Measurements from ENCODE around the gene RPE65.
"Not testable (repeated sequence)": the region's sequence is repeated elsewhere in the genome, so short reads cannot be mapped to it uniquely, and the experiment has no call there.

Gene RPE65
- total RNA-seq = 0 to 0.10 (median 0) reads per million in 18 experiments

DNA sequence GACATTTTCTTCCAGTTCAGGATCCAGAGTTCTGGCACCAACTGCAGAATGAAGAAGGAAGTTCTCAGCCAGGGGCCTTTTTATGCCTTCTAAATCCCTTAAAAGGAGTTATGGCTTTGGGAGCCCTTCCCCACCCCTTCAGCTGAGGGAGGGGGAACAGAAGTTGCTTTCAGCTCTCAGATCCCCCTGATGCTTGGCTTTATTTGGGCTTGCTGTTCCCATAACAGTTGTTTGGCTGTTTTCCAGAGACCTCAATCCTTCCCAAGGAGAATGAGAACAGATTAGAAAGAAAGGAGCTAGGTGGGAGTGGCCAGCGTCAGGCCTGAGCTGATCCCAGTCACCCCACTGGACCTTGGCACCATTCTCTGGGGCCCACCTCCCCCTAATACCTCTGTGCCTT lies at the start of gene RPE65:
TSS of gene RPE65 (minus strand) at position 54 of the 400 bp plus-strand sequence. CDS start at position 5, 49 bp downstream.
- DNase-seq = no peak

DNA sequence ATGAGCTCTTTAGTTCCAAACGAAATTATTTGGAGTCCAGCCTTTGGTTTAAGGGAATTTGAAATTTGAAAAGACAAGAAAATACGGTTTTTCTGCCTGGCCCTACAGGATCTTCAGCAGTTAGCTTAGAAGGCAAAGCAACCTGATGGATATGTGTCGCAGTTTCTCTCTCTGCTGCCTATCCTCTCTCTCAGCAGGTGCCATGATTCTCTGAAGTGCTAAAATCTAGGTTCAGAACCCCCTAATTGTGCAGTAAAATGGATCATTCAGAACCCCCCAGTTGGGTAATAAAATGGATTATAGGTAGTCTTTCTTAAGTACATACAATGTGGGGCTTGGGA lies 47.6 kb upstream of the RPE65 start:
- no peak for DNase-seq

DNA sequence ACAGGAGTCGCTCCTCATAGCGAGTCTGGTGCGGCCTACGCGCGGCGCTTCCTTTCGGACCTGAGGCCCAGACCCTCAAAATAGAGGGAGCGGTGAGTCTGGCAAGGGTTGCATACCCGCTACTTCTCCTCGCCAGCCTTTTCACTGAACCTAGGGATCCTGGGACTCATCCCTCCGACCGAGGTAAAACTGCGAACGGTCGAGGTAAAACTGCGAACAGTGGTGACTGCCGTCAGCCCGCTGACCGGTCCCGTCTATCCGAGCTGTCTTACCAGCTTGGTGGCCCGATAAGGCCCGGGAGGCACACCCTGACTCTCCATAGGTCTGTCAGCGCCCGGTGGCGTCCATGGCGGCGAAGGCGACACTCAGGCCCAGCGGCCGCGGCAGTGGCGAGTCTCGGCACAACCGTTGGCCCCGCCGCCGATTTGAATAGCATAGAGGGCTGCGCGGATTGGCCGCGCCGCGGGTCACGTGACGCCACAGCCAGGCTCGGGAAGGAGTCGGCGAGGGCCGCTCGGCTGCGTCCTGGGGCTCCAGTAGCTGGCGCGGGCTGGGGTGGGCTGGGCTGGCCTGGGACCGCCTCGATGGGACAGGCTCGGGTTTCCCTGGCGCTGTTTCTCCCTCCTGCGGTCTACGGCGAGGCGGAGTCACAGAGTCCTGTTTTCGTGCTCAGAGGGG lies 47.1 kb upstream of the RPE65 start, which contains the start of gene DEPDC1:
TSS of gene DEPDC1 (minus strand) at position 403 of the 678 bp plus-strand sequence. CDS start at position 320, 83 bp downstream.
- DNase-seq = peak; percentile 89 to 94

DNA sequence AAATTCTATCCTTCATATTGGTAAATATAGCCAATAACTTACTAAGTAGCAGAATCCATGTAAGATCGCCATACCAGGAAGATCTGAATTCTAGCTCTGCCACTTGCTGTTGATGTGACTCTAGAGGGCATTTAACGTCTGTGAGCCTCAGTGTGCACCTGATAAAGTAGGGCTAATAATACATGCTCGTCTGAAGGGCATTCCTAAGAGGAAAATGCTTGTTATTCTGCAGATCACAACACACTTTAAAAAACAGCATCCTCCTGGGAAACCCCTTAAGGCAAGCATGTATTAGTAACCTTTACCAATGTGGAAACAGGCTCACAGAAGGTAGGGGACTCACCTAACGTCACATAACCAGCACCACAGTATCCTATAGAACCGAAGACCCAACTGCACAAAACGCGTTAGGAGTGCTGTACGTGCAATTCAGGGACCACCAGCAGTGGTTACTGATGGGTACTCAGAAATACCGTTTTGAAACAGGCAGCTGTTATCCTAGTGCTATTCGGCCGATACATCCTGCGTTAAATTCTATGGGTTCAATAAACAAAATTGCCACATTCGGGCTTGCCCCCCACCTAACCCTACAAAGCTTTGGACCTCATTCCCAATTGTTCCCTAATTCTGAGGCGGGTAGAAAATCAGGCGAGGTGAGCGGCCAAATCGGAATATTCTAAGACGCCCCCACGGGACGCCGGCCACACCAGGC lies 46.4 kb upstream of the RPE65 start:
- no peak for DNase-seq

DNA sequence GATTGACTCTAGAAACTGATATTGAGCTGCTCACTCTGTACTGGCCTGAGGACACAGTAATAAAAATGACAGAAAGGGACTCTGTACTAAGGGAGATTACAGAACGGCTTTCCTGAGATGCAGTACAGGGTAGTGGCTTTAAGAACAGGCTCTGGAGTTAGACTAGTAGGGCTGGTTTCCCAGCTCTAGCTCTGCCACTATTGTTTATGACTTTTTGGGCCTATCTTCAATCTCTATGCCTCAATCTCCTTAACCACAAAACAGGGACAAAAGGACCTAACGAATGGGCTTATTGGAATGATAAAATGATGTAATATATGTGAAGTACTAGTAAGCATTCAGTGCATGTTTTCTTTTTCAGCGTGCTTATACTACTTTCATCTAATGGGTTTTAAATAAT lies 45.8 kb upstream of the RPE65 start:
- DNase-seq = no peak

DNA sequence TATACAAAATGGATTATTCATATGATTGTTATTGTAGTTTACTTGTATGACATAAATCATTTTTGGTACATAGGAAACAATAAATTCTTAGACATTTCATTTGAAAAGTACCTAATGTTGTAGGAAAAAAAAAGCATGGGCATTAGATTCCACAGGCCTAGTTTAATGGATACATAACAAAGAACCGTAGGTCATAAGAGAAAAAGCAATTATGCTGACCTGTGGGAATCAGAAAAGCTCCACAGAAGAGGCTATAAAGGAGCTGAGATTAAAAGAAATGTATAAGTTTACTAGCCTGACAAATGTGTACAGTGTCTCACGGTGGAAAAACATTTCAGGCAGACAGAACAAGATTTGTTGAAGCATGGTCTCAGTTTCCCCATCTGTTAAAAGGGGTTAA lies 43.4 kb upstream of the RPE65 start:
- DNase-seq = no peak

DNA sequence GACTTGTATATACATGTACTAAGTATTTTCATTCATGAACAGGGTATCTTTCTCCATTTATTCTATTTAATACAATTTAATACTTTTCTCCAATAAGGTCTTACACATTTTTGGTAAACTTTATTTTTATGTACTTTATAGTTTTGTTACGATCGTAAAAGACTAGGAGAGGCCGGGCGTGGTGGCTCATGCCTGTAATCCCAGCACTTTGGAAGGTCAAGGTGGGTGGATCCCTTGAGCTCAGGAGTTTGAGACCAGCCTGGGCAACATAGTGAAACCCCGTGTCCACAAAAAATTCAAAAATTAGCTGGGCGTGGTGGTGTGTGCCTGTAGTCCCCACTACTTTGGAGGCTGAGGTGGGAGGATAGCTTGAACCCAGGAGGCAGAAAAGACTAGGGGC lies 42.5 kb upstream of the RPE65 start:
- DNase-seq = not testable (repeated sequence)

DNA sequence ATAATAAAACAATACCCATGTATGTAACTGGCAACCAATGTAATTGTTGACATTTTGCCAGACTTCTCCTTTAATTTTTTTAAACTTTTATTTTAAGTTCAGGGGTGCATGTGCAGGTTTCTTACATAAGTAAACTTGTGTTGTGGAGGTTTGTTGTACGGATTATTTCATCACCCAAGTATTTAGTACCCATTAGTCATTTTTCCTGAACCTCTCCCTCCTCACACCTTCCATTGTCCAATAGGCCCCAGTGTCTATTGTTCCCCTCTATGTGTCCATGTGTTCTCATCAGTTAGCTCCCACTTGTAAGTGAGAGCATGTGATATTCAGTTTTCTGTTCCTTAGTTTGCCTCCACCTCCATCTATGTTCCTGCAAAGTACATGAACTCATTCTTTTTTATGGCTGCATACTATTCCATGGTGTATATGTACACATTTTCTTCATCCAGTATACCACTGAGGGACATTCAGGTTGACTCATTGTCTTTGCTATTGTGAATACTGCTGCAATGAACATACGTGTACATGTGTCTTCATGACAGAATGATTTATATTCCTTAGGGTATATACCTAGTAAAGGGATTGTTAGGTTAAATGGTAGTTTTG lies 40.4 kb upstream of the RPE65 start:
- DNase-seq = no peak

DNA sequence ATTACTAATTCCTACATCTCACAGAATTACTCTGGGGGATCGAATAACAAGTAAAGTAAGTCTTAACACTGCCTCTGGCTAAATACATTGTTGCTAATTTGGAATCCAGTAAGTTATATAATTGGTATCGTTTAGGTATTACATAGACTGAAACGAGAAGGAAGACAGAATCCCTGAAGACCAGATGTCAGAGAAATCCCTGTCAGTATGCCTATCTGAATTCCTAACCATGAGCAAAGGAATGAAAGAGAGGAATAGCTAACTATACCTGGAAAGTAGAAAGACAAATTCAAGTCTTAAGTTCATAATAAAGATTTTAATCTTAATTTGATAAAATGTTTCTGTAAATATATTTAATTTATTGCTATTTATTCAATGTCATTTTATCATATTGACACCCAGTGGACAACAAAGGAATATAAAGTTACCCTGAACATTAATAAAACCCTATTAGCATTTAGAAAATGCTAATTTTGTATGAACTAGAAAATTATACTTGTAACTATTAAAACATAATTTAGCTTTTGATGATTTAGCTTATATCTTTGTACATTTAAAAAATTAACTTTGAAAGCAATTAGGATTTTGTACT lies 35.8 kb upstream of the RPE65 start:
- DNase-seq = no peak

DNA sequence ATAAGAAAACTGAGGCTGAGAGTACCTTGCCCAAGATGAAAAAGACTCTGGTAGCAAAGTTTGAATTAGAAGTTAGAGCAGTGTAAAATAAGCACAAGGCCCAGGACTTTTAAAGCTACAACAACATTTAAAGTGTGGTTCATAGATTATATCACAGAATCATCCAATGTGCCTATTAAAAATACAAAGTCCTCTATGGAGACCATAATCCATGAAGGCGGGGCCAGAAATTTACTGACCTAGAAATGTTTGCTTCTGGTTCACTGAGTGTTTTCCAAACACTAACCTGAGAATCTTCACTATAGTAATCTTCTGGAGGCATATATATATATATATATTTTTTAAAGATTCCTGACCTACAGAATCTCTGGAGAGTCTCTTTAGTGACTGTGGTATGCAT lies 34.9 kb upstream of the RPE65 start:
- DNase-seq = no peak

DNA sequence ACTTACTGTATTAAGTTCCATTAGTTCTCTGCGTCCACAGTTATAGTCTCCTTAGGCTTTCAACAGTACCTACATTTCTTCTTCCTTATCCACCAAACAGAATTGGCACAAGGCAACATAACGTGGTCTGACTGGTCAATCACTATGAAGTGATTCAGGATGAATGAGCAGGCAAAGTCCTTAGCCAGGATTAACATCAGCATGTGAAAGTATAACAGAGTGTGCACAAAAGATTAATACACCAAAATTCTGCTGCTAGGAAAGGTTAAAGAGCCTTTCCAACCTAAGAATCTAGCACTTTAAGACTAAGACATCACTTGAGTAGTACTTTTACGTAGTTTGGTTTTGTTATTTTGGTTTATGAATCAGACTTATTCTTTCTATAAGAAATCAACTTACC lies 31.3 kb upstream of the RPE65 start:
- DNase-seq = no peak

DNA sequence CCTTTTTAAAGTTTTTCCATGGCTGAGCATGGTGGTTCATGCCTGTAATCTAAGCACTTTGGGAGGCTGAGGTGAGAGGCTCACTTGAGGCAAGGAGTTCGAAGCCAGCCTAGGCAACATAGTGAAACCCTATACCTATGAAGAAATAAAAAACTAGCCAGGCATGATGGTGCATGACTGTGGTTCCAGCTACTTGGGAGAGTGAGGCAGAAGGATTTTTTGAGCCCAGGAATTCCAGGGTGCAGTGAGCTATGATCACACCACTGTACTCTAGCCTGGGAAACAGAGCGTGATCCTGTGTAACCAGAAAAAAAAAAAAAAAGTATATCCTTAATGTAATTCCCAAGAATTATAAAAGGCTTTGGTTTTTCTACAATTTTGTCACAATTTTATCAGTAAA lies 29.7 kb upstream of the RPE65 start:
- no peak for DNase-seq

DNA sequence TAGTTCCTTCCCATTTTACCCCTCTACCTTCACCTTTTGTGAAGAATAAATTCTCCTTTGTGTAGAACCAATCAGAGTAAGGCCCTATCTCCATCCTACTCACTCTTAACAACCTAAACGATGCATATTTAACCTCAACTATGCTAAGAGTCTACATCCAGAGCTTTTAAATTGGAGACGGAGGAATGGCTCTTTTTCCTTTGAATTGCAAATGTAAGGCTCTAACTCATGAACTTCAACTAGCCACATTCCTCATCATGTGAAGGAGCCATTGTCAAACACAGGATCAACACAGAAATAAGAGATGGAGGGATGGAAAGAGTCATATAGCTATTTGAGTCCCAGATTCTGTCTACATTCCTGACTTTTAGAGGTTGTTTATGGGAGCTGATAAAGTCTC lies 28.9 kb upstream of the RPE65 start:
- no peak for DNase-seq

DNA sequence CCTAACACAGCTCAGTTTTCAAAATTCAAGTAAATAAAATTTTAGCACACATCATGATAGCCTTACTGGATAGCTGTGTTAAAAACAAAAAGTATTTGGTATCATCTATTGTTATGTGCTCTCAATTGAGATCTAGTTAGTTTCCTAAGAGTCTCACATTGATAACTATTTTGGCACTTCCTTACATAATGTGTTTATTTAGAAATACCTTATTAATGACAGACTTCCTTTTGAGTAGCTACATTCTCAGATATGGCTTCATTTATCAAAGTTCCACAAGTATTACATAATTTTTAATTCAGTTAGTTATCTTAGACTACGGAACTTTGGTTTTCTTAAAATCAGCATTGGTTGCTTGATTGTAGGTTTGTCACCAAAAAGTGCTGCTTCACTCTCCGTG lies 26.9 kb upstream of the RPE65 start:
- DNase-seq = not testable (repeated sequence)

DNA sequence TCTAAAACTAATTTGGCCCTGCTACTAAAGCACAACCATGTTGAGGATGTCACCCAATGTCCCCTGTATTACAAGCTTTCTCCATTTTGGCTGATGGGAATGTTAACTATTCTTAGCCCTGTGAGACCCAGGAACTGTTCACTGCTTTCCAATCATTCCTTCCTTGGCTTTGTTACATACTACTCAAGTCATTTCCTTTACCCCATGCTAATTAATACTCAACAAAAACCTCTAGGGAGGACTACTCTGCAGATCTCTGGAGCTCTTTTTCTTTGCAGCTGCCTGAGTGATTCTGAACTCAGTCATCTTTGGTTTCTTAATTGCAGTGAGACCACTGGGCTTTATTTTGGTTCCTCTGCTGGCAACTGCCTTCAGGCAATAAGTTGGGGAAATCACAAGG lies 23.3 kb upstream of the RPE65 start:
- no peak for DNase-seq

DNA sequence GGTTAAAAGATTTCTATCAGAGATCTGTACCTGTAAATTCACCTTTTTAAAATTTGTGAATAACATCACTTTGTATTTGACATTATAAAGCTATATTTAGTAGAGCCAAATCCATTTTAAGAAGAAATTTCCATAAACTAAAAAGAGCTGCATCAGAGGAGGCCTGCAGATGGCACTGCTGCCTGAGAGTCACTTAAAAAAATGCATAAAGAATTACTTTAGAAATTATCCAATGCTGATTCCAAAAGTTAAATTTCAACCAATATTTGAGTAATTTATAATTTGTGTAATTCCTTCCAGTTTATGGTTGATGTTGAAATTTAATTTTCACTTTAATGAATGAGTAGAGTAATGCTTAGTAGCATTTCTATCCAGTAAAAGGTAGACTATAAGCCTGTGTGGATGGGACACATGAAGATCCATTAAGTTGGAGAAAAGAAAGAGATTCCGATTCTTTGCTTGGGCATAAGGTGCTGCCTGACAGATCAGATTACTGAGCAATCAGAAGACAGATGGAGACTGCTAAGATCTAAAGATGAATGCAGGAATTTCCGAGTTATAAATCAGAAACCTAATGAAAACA lies 20.7 kb upstream of the RPE65 start:
- DNase-seq = peak in 1 of 2 donors; percentile 8

DNA sequence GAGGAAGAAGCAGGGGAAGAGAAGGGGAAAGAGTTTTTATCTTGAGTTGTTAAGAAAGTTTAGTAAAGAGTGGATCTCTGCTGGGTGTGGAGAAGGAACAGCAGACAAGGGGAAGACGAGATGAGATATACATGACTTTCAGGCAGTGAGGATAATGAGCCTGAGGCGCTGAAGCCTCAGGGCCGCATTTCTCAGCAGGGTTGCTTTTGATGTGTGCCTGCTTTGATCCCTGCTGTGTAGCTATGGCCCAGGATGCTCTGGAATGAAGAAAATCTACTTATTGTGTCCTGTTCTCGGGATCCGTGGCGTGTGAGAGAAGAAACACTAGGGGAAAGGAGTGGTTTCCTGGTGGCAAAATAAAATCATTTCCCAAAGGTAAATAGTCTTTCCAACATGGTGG lies 15.1 kb upstream of the RPE65 start:
- no peak for DNase-seq

DNA sequence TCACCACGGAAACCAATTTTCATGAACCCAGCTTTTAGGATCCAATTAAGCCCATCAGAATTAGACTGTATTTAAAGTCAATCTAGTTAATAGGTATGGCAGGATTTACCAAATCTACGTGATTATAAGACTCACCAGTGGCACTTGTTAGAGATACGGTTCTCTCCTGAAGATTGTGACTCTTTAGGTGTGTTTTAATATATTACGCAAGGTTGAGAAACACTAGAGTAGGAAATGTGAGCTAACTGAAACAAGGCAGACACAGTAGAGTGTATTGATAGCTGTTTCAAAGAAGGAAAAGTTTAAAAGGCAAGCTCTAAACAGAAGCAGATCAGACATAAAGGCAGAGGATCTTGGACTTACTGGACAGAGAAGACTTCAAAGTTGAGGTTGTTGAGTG lies 11.2 kb upstream of the RPE65 start:
- DNase-seq = no peak

DNA sequence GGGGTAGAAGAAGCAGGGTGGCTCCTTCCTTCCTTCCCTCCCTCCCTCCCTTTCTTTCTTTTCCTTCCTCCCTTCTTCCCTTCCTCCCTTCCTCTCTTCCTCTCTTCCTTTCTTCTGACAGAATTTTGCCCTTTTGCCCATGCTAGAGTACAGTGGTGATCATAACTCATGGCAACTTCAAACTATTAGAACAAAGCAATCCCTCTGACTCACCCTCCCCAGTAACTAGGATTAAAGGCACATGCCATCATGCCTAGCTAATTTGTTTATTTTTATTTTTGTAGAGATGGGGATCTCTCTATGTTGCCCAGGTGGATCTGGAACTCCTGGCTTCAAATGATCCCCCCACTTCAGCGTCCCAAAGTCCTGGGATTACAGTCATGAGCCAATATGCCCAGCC lies 10.0 kb upstream of the RPE65 start:
- no peak for DNase-seq

DNA sequence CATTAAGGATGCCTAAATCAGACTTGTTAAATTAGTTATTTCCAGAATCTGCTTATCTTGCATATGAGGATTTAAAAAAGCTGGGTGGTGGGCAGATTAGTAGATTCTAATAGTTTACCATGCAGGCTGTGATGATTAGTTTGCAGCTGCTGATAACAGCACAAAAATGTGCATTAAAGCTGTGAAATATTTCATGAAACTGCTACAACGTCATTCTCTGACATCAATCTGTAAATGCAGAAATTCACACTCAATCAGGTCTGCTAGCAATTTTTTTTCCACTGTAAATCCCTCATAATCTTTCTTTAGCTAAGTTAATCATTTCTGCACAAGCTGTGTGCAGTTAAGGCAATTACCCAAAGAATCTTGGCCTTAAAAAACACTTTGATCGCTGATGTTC lies 9.3 kb upstream of the RPE65 start:
- no peak for DNase-seq

DNA sequence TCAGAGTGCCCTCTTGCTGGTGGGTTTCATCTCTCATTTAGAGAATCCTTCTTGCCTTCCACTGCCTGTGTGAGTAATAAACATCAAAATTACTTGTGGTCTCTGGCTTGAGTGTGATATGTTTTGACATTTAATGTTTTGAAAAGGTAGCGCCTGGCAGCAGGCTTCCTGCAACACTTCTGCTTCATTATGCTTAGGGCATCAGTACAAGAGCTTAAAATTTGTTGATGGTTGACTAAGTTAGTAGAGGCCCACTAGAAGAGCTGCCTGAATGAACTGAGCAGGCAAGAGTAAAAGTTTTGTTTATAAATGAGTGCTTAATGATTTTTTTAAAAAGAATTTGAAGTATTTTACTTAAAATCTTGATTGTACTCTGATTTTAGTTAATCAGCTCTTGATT lies 6.4 kb upstream of the RPE65 start:
- DNase-seq = no peak

DNA sequence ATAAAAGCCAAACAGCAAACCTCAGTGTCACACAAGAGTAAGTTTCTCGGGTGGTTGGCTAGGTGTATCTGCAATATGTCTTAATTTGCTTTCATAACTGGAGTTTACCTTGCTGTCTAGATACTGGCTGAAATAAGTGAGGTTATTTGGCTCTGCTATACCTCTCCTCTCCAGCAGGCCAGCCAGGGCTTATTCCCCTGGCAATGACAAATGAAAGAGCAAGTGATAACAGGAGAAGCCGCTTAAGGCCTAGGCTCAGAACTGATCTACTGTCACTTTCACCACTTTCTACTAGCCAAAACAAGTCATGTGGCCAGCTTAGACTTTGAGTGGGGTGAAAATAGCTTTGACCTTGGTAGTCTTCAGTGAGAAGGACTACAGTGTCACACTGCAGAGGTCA lies 4.8 kb upstream of the RPE65 start:
- no peak for DNase-seq

DNA sequence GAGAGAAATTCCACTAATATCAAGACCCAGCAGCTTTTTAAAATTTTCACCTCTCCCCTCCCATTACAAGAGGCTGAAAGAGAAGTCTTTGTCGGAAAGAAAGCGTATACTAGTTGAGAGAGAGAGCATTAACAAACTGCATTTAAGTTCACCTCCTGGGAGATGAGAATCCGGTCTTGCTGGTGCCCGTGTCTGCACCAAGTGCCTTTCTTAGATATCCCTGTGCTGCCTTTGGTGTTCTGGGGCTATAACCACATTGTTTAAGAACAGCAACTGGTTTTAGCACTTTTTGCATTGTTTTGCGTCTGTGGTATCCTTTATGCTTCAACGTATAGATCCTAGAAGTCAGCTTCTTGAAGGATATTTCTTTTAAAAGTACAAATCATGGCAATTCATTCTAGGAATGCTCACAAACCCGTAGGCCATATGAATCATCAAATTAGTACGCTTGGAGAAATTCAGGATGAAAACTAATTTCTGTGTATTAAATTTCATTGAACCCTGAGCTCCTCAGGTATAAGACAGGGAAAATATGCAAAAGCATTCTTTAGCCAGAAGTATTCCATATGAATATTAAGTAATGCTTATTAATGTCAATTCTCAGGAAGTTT lies 3.4 kb upstream of the RPE65 start:
- no peak for DNase-seq

Measured in inflammatory macrophage (primary cell).